ENCODE results near the gene MAP1B.
A peak's percentile ranks its signal among the peaks of the same experiment; 100 is the strongest.
"Not testable (repeated sequence)": the region's sequence is repeated elsewhere in the genome, so short reads cannot be mapped to it uniquely, and the experiment has no call there.

Gene MAP1B

DNA sequence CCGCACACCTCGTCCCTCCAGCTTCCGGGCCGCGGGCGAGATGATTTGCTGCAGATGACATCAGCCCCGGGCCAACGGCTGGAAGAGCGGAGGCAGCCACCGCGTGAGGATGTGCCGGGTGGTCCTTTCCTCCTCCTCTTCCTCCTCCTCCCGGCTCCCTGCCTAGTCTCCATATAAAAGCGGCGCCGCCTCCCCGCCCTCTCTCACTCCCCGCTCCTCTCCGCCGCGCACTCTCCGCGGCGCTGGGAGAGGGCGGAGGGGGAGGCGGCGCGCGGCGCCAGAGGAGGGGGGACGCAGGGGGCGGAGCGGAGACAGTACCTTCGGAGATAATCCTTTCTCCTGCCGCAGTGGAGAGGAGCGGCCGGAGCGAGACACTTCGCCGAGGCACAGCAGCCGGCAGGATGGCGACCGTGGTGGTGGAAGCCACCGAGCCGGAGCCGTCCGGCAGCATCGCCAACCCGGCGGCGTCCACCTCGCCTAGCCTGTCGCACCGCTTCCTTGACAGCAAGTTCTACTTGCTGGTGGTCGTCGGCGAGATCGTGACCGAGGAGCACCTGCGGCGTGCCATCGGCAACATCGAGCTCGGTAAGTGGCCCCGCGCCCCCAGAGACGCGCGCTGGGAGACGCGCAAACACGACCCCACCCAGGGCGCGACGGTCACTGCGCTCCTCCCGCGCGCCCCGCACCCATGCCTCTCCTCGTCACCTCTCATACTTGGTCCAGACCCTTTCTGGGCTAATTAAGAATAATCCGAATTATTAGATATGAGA, at the start of gene MAP1B:
Gene MAP1B (plus strand): TSS at position 345 of the 770 bp plus-strand sequence. CDS start 57 bp downstream, at position 402.
- DNase-seq = peak; percentile 89

DNA sequence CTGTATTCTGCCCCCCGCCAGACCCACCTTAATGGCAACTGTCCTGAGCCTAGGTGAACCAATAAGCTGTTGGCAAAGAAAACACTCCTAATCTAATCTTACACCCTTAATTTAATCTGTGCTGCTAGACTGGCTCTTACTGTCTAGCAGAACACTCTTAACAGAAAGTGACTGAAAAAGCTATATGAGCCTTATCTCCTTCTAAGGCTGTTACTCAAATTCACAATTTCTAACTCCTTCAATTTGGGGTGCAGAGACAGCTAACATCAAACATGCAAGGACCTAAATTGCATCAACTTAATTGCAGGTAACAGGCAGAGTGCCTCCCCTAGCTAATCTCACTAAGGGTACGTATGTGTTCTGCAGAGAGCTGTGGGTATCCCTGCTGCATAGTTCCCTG, 49.5 kb upstream of the MAP1B start:
- DNase-seq = no peak

GRCh38 chr5:72063219-72063819, 44.0 kb upstream of the MAP1B start:
- DNase-seq = no peak

- DNase-seq = no peak
Measured at GRCh38 chr5:72064801-72065570, 42.3 kb upstream of the MAP1B start.

- peak; percentile 91 for DNase-seq
Measured at GRCh38 chr5:72065751-72066255, 41.5 kb upstream of the MAP1B start.

- DNase-seq = no peak
Measured at GRCh38 chr5:72066705-72067107, 40.6 kb upstream of the MAP1B start.

DNA sequence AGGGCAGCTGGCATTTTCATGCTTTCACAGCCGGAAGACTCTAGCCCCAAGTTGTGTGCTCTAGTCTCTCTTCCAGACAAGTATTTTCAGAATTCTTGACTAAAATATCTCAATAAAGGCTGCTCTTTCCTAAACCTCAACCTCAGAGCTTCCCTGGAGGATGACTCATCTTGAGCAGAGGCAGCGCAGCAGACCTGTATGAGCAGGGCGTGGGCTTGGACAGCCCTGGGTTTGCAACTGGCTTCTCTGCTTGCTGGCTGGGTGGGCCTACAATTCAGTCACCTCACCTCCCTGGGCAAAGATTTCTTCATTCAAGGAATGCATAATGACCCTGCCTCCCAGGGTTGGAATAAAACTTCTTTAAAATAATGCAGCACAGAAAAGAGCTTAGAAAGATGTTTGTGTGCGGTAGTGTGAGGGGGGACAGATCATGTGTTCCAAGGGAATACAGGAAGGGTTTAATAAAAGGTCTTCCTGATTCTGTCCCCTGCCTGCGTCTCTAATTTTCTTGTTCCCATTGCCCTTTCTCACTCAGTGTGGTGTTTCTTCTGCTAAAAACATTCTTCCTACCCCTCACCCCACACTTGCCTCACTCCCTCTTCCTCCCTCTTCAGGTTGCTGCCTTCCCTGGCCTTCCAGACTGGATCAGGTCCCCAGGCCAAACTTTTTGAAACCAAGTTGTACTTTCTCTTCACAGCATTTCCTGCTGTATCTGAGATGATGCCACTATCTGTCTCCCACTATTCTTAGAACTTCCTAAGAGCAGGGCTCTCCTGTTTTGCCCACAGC, 39.4 kb upstream of the MAP1B start:
- DNase-seq = no peak

- no peak for DNase-seq
Measured at GRCh38 chr5:72070529-72070928, 36.7 kb upstream of the MAP1B start.

GRCh38 chr5:72071906-72072305, 35.4 kb upstream of the MAP1B start:
- no peak for DNase-seq

- no peak for DNase-seq
Measured at GRCh38 chr5:72074251-72074650, 33.0 kb upstream of the MAP1B start.

GRCh38 chr5:72075461-72075860, 31.8 kb upstream of the MAP1B start:
- DNase-seq = no peak

DNA sequence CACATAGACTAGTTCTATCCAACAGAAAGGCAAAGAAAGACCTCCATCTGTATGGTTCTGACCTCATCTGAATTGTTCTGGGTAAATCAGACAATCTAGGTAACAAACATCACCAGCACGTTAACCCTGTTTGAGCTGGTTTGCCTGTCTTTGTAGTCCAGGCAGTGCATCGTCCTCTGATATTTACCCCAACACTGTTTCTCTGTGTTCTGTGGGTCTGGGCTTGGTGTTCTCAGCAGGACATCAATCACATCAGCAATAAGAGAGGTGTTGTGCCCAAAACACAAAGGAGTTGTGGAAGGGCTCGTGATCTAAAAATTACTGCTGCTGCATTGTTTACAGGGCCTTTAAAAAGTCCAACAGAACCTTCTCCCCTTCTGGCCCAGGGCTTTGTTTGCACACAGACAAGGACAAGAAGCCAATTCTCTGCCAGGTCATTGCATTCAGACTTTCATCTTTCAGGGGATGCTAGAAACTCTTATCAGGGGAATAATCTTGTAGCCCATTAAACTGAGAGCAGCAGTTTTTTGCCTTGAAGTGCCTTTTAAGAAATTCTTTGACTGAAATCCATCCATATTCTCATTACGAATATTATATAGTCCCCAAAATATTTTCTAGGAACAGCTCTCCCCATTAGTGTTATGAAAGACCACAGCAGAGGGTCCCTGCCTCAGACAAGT, 30.5 kb upstream of the MAP1B start:
- DNase-seq = no peak

GRCh38 chr5:72077390-72077789, 29.9 kb upstream of the MAP1B start:
- DNase-seq = no peak

- no peak for DNase-seq
Measured at GRCh38 chr5:72079288-72079687, 28.0 kb upstream of the MAP1B start.

GRCh38 chr5:72082048-72082447, 25.2 kb upstream of the MAP1B start:
- DNase-seq = no peak

DNA sequence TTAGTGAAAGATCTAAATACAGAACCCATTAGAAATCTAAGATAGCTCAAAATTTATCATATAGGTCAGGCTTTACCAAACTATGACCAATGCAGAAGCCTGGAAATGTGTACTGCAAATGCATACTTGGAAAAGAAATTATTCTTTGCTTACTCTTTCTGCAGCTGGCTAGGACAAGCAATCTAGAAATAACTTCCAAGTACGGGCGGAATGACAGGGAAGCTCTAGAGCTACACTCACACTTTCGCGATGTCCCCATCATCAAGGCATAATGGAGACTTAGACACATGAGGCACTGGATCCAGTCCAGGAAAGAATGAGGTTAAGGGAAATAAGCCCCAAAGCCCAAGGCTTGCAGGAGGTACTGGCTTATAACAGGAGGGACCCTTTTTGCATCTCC, 22.4 kb upstream of the MAP1B start:
- DNase-seq = no peak

DNA sequence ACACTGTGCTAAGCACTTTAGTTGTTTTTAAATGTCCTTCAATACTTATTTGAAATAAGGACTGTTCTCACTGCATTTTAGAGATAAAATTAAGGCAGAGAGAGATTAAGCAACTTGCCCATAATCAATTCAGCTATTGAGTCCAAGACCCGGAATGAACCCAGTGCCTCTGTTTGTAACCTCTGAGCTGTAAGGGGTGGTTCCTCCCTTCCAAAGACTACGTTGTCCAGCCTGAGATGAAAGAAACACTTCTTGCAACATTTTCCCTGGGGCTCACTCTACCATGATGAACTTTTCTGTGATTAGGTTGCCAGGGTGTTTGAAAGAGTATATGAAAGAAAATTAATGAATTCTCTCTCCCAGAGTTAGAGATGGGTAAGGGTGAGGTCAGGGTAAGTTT, 22.0 kb upstream of the MAP1B start:
- DNase-seq = no peak

DNA sequence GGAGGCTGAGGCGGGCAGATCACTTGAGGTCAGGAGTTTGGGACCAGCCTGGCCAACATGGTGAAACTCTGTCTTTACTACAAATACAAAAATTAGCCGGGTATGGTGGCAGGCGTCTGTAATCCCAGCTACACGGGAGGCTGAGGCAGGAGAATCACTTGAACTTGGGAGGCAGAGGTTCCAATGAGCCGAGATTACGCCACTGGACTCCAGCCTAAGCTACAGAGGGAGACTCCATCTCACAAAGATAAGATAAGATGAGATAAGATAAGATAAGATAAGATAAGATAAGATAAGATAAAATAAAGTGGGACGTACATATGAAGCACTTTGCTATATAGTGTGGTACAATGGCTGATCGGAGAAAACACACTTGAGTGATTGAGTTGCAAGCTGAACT, 17.6 kb upstream of the MAP1B start:
- not testable (repeated sequence) for DNase-seq

GRCh38 chr5:72092074-72092473, 15.2 kb upstream of the MAP1B start:
- no peak for DNase-seq

DNA sequence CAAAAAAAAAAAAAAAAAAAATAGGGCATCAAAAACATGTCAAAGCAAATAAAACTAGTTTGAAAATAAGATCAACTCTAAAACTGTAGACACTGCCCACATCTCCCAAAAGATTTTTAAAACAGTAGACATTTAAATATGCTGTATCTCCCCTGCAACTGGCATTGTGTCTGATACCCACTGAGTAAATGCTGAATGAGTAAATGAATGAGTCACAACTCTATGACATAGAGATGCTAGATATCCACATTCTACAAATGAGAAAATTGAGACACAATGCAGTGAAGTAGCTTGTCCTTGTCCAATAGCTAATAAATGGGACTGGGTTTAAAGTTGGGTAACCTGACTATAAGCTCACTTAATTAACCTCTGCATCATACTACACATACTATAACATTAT, 14.1 kb upstream of the MAP1B start:
- DNase-seq = no peak

DNA sequence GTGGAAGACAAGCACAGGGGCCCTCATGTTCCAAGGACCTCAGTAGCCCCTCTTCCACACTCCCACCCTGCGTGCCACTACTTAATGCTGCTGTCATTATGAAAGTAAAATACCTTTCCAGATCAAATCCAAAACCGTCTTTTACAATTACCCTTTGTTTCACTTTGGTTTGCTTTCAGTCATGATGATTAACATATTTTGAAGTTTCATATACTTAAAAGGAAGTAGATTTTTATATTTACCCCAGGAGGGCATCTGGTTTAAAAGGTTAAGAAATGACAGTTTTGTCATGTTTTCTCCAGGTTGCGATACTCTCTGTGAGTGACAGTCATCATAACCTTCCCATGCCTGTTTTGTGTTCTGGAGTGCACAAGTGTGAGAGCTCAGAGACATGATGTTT, 13.5 kb upstream of the MAP1B start:
- DNase-seq = no peak

DNA sequence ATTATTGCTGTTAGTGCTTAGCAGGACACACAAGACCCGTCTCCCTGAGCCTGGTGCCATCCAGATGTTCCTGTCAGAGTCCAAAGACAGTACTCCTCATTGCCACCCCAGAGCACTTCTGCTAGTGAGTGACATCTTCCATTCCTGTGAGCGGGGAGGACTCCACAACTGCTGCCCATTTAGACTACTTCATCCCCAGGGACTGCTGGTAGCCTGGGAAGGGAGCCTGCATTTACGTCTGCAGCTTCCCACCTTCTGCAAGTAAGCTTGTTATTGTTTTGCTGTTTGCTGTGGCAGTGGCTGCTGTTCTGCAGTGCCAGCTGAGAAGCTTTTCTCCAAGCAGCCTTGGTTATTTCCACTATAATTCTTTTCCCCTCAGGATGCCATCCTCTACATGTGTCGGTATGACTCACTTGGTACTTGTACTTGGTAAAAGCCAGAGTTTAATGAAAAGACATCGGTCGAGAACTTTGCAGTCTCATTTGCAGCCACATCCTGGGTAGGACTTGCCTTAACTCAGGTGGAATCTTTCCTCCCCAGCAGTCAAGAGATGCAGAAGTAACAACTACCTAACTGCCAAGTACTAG, 10.6 kb upstream of the MAP1B start:
- no peak for DNase-seq
